Measurements from ENCODE around the gene FNIP2. TPM values are rescaled to one million over a fixed set of nuclear protein-coding genes. Genes with fewer than 3 reads are reported as not detected.

FNIP2 gene
- total and polyA plus RNA-seq, 9 of the 15 experiments (the other 6 are each of a cell fraction or from before 2014, with no cell fraction given): 1.7 to 15.5 (median 8.3) TPM

DNA sequence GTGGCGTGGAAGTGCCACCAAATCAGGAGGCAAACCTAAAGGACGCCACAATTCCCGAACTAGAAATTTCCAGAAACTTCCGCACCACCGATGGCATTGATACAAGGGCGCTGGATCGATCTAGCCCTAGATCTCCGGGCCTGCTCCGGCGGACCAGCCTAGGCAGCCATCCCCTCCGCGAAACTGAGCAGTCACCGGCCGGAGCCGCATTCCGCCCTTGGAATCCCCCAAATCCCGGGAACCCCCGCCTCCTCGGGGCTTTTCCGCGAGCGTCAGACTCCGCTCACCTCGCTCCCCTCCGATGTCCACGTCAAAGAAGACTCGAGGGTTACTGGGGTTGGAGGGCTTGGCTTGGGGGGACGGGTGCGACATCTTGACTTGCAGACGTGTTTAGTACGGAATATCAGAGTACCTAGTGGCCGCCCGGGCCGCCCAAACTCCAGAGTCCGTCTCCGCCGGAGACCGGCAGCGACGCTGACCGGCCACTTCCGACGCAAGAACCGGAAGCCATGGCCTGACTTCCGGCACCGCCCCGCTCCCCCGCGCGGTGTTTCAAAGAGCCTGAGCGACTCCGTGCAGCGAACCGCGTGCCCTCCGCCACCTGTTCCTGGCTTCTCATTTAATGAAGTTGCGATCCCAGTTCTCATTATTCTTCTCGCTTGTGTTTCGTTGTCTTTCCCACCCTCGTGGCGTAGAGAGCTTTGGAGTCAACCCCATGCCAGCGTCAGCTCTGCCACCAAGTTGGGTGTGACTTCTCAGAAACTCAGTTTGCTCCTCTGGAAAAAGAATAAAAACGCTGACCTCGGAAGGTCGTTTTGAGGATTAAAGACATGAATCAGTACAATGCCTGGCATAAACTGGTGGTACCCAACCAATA is 45.7 kb upstream of the FNIP2 start, which contains the start of gene PPID (continued):
- TF ChIP-seq, protein P1, sequence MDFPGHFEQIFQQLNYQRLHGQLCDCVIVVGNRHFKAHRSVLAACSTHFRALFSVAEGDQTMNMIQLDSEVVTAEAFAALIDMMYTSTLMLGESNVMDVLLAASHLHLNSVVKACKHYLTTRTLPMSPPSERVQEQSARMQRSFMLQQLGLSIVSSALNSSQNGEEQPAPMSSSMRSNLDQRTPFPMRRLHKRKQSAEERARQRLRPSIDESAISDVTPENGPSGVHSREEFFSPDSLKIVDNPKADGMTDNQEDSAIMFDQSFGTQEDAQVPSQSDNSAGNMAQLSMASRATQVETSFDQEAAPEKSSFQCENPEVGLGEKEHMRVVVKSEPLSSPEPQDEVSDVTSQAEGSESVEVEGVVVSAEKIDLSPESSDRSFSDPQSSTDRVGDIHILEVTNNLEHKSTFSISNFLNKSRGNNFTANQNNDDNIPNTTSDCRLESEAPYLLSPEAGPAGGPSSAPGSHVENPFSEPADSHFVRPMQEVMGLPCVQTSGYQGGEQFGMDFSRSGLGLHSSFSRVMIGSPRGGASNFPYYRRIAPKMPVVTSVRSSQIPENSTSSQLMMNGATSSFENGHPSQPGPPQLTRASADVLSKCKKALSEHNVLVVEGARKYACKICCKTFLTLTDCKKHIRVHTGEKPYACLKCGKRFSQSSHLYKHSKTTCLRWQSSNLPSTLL (IDR thresholded peaks at IDR 0.05): no peak
- no peak for TF ChIP-seq FUS (optimal IDR thresholded peaks at IDR 0.05; ENCODE audit: low read depth, low read length)
- no peak for TF ChIP-seq HDAC3 (IDR thresholded peaks at IDR 0.05; ENCODE audit: borderline replicate concordance, partially characterized antibody)
- TF ChIP-seq ZFP30 (CRISPR knock-in tag; IDR thresholded peaks at IDR 0.05; ENCODE audit: borderline replicate concordance): no peak
- TF ChIP-seq TOE1 (IDR thresholded peaks at IDR 0.05; ENCODE audit: borderline replicate concordance): no peak
- TF ChIP-seq TOE1 (CRISPR knock-in tag; IDR thresholded peaks at IDR 0.05; ENCODE audit: borderline replicate concordance, low read depth): 0 out of 2 replicates have a peak, but pooled peaks have one; percentile 19
- TF ChIP-seq SRF (CRISPR knock-in tag; IDR thresholded peaks at IDR 0.05): no peak
- TF ChIP-seq ZNF764 (CRISPR knock-in tag; IDR thresholded peaks at IDR 0.05; ENCODE audit: low read depth): no peak
- 0 out of 2 replicates have a peak, but pooled peaks have one; percentile 29 for TF ChIP-seq ZBED1 (IDR thresholded peaks at IDR 0.05)
- no peak for TF ChIP-seq PTBP1 (IDR thresholded peaks at IDR 0.05; ENCODE audit: low read depth, low read length)
- TF ChIP-seq MECOM (CRISPR knock-in tag; IDR thresholded peaks at IDR 0.05): no peak
- TF ChIP-seq MAFK (IDR thresholded peaks at IDR 0.05; ENCODE audit: low read length): no peak
- TF ChIP-seq FIP1L1 (IDR thresholded peaks at IDR 0.05; ENCODE audit: low read depth, low read length, poor library complexity, severe bottlenecking): no peak
- peak; percentile 36; the same call in 1 of the 2 replicates for TF ChIP-seq NR2C2 (CRISPR knock-in tag; IDR thresholded peaks at IDR 0.05)
- TF ChIP-seq NR2C2 (tag; IDR thresholded peaks at IDR 0.05): peak; percentile 57
- no peak for TF ChIP-seq SETDB1 (IDR thresholded peaks at IDR 0.05; ENCODE audit: low read length)
- TF ChIP-seq POU5F1 (IDR thresholded peaks at IDR 0.05; ENCODE audit: borderline replicate concordance, low read depth, low read length, partially characterized antibody): no peak
- TF ChIP-seq, protein P2, sequence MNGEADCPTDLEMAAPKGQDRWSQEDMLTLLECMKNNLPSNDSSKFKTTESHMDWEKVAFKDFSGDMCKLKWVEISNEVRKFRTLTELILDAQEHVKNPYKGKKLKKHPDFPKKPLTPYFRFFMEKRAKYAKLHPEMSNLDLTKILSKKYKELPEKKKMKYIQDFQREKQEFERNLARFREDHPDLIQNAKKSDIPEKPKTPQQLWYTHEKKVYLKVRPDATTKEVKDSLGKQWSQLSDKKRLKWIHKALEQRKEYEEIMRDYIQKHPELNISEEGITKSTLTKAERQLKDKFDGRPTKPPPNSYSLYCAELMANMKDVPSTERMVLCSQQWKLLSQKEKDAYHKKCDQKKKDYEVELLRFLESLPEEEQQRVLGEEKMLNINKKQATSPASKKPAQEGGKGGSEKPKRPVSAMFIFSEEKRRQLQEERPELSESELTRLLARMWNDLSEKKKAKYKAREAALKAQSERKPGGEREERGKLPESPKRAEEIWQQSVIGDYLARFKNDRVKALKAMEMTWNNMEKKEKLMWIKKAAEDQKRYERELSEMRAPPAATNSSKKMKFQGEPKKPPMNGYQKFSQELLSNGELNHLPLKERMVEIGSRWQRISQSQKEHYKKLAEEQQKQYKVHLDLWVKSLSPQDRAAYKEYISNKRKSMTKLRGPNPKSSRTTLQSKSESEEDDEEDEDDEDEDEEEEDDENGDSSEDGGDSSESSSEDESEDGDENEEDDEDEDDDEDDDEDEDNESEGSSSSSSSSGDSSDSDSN (IDR thresholded peaks at IDR 0.05; ENCODE audit: borderline replicate concordance in 1 of 2, low read depth in 2 of 2, low read length in 2 of 2): peak; percentile 58 to 72; a peak in 1 of 4 replicates
- TF ChIP-seq E2F3 (CRISPR knock-in tag; IDR thresholded peaks at IDR 0.05): no peak
- no peak for TF ChIP-seq NCOA2 (IDR thresholded peaks at IDR 0.05; ENCODE audit: partially characterized antibody in 2 of 2)
- TF ChIP-seq SMARCB1 (IDR thresholded peaks at IDR 0.05; ENCODE audit: insufficient read length, low read depth): no peak
- TF ChIP-seq RBM15 (IDR thresholded peaks at IDR 0.05; ENCODE audit: insufficient read depth, low read length): no peak
- TF ChIP-seq, protein P3, sequence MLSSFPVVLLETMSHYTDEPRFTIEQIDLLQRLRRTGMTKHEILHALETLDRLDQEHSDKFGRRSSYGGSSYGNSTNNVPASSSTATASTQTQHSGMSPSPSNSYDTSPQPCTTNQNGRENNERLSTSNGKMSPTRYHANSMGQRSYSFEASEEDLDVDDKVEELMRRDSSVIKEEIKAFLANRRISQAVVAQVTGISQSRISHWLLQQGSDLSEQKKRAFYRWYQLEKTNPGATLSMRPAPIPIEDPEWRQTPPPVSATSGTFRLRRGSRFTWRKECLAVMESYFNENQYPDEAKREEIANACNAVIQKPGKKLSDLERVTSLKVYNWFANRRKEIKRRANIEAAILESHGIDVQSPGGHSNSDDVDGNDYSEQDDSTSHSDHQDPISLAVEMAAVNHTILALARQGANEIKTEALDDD (IDR thresholded peaks at IDR 0.05): no peak

Data from K562 (cell line).